Upper lobe of left lung (tissue), 6 donors: Measurements from ENCODE around the gene ADO. TPM values are rescaled to one million over a fixed set of nuclear protein-coding genes. Genes with fewer than 3 reads are reported as not detected.

Source experiments
- ATAC-seq, 2 donors: fragments of 200-7000 bp; cut with Tn5 transposase; one replicate each; pipeline ENCODE4 v1.9.1; 2022; ENCODE audit warnings: mild to moderate bottlenecking in 2 of 2, moderate library complexity in 2 of 2; ENCODE audit not compliant: low FRiP score in 2 of 2
- DNase-seq, 2 donors: peaks; one replicate each; pipeline ENCODE4 v3.0.0-alpha.2; 2019 to 2020
- H3K27ac ChIP-seq, 4 donors: fragments of 200-600 bp; sonication (generic); one replicate each; pipeline ENCODE4 v1.5.1; 2016 to 2019
- H3K27me3 ChIP-seq, 4 donors: fragments of 200-600 bp; sonication (generic); one replicate each; pipeline ENCODE4 v1.5.1; 2017 to 2019
- H3K36me3 ChIP-seq, 4 donors: fragments of 200-600 bp; sonication (generic); one replicate each; pipeline ENCODE4 v1.5.1; 2016 to 2019
- H3K4me1 ChIP-seq, 4 donors: fragments of 200-600 bp; sonication (generic); one replicate each; pipeline ENCODE4 v1.5.1; 2018 to 2019
- H3K4me3 ChIP-seq, 4 donors: fragments of 200-600 bp; sonication (generic); one replicate each; pipeline ENCODE4 v1.5.1; 2017 to 2019; ENCODE audit warnings: mild to moderate bottlenecking in 2 of 4, moderate library complexity in 1 of 4
- H3K9me3 ChIP-seq, 4 donors: fragments of 200-600 bp; sonication (generic); one replicate each; pipeline ENCODE4 v1.5.1; 2018 to 2019
- EP300 ChIP-seq, 4 donors: sonication (generic); formaldehyde crosslinking; IDR thresholded peaks; one replicate each; pipeline ENCODE4 v1.5.1; 2017; ENCODE audit warnings: antibody characterized with exemption in 4 of 4, control low read depth in 2 of 4
- POLR2A ChIP-seq, 4 donors: fragments of 450-650 bp; IDR thresholded peaks; one replicate each; pipeline ENCODE4 v1.5.1; 2016 to 2017; ENCODE audit warnings: antibody characterized with exemption in 4 of 4, mild to moderate bottlenecking in 2 of 4
- POLR2AphosphoS5 ChIP-seq, 2 donors: sonication (generic); formaldehyde crosslinking; IDR thresholded peaks; one replicate each; pipeline ENCODE4 v1.5.1; 2017; ENCODE audit warnings: antibody characterized with exemption in 2 of 2
- WGBS, 2 donors: methylation state at CpG; one replicate each; pipeline ENCODE4 v1.1.5; 2017 to 2018; 5-methylcytosine and 5-hydroxymethylcytosine counted together
- total RNA-seq, 6 donors: library from RNA; depleted of rRNA in 4 of 6; stranded (reverse); fragments of >200 nt in 4 of 6; gene quantifications; one replicate each; pipeline versions ENCODE4 v1.1.0 to v1.2.1, GENCODE V29; 2016 to 2021
- TF ChIP-seq, protein P1 (sequence below), 6 experiments: fragments of 450-650 bp in 4 of 6; fragments of 200-600 bp in 2 of 6; sonication (generic) in 2 of 6; IDR thresholded peaks; one replicate each; pipeline ENCODE4 v1.5.1; 2016 to 2019; ENCODE audit warnings: antibody characterized with exemption in 6 of 6
- donor health status: DM: no; HTN: no; CAD: no; lungs with moderate emphysema.
- donor health status: DM: no; HTN: yes; CAD: no; lungs with severe emphysema.

Gene ADO
- total RNA-seq, 6 donors from 2014 or later = 7.3 to 27.5 (median 19.2) TPM

DNA sequence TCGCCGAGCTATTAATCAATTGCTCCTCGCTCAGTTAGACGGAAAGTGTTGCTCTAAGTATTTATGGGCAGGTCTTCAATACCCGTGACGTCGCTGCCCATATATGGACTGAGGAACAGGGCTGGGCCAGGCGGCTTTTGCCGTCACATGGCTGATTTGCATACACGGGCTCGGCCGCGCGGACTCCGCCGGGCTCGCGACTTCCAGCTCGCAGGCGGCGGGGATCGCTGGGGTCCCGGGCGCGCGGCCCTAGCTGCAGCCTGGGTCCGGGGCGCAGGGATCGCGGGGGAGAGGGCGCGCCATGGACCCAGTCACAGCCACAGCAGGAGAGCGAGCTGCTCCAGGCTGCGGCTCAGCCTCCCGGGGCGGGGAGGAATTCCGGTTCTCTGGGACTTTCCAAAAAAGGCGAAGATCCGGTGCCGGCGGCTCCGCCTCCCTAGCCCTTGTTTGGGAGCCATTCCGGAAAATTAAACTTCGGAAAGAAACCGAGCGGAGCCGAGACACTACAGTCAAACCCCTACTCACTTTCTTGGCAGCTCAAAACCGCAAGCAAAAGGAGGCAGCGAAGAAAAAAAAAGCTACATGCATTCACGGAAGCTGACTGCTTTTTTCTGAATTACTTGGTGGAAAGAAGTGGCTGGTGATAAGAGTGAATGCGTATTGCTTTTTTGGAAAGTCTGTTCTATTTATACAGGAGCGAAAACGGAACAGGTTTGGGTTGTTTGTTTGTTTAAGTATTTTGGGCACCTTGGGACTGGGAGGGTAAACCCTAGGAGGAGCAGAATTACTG, 12.0 kb downstream of the ADO start, which contains the start of gene EGR2:
Gene EGR2 (minus strand): TSS at position 36 of the 790 bp plus-strand sequence. CDS start 337 bp downstream, outside the sequence.
- H3K9me3 ChIP-seq = no peaks in the 10 kb centered on the region
- H3K4me3 ChIP-seq = peak within 1 kb of the TSS; percentile 80 to 96 (median 90)
- no peaks in the 10 kb centered on the region for H3K36me3 ChIP-seq
- peaks cover 0 to 36% (median 28%) of the 10 kb centered on the region in 4 donors for H3K27me3 ChIP-seq
- peak; percentile 90 to 91 for ATAC-seq
- H3K27ac ChIP-seq = peak within 1 kb of the TSS; percentile 81 to 93 (median 89)
- H3K4me1 ChIP-seq = peaks cover 38 to 43% (median 42%) of the 10 kb centered on the region in 4 donors
- 0 to 1% methylated on average over 20 to 39 of the region's 53 CpGs for WGBS, 2 donors
- DNase-seq = peak; percentile 95 to 98
- TF ChIP-seq EP300 (IDR thresholded peaks at IDR 0.05) = no peak
- TF ChIP-seq, protein P1, sequence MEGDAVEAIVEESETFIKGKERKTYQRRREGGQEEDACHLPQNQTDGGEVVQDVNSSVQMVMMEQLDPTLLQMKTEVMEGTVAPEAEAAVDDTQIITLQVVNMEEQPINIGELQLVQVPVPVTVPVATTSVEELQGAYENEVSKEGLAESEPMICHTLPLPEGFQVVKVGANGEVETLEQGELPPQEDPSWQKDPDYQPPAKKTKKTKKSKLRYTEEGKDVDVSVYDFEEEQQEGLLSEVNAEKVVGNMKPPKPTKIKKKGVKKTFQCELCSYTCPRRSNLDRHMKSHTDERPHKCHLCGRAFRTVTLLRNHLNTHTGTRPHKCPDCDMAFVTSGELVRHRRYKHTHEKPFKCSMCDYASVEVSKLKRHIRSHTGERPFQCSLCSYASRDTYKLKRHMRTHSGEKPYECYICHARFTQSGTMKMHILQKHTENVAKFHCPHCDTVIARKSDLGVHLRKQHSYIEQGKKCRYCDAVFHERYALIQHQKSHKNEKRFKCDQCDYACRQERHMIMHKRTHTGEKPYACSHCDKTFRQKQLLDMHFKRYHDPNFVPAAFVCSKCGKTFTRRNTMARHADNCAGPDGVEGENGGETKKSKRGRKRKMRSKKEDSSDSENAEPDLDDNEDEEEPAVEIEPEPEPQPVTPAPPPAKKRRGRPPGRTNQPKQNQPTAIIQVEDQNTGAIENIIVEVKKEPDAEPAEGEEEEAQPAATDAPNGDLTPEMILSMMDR (IDR thresholded peaks at IDR 0.05) = no peak
- TF ChIP-seq POLR2AphosphoS5 (IDR thresholded peaks at IDR 0.05) = peak; percentile 17 to 30
- TF ChIP-seq POLR2A (IDR thresholded peaks at IDR 0.05) = peak in 1 of 4 donors; percentile 28

DNA sequence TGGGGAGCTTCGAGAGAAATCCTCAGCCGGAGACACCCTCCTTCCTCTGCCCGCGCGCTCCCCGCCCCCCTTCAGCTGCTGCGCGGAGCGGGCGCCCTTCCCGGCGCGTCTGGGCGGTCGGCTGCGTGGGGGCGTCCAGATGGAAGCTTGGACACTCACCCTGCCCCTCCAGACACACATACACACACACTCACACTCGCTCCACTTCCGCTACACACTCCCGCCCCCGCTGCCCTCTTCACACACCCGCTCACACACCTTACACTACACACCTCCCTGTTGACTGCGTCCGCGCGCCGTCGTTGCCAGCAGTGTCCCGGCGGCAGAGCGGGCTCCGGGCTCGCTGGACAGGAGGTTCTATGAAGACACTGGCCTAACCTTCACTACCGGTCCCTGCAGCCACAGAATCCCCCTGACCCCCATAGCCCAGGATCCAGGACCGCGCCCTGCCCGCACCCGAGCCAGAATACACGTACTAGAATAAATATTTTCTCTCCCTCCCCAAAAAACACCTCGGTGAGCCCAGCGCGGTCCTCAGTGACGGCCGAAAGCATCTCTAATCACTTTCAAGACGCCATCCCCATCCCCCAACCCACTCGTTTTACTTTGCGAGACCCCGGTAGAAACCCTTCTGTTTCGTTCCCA, 12.7 kb downstream of the ADO start:
- WGBS, 2 donors = 1 to 3% methylated on average over 35 to 38 of the region's 49 CpGs
- peak; percentile 62 to 64 for ATAC-seq
- Histone ChIP-seq H3K36me3 (no peaks in the 10 kb centered on the region), H3K27me3 (peaks cover 0 to 36% (median 28%) of the 10 kb centered on the region in 4 donors), H3K4me1 (peaks cover 38 to 43% (median 42%) of the 10 kb centered on the region in 4 donors), H3K4me3 (peak overlapping the region; percentile 80 to 96 (median 90)), H3K27ac (peak overlapping the region; percentile 81 to 93 (median 89)), H3K9me3 (no peaks in the 10 kb centered on the region)
- peak; percentile 46 to 92 for DNase-seq
- no peak for TF ChIP-seq POLR2AphosphoS5 (IDR thresholded peaks at IDR 0.05)
- no peak for TF ChIP-seq EP300 (IDR thresholded peaks at IDR 0.05)
- TF ChIP-seq, protein P1 (IDR thresholded peaks at IDR 0.05) = peak in 1 of 6 experiments; percentile 20
- TF ChIP-seq POLR2A (IDR thresholded peaks at IDR 0.05) = no peak

DNA sequence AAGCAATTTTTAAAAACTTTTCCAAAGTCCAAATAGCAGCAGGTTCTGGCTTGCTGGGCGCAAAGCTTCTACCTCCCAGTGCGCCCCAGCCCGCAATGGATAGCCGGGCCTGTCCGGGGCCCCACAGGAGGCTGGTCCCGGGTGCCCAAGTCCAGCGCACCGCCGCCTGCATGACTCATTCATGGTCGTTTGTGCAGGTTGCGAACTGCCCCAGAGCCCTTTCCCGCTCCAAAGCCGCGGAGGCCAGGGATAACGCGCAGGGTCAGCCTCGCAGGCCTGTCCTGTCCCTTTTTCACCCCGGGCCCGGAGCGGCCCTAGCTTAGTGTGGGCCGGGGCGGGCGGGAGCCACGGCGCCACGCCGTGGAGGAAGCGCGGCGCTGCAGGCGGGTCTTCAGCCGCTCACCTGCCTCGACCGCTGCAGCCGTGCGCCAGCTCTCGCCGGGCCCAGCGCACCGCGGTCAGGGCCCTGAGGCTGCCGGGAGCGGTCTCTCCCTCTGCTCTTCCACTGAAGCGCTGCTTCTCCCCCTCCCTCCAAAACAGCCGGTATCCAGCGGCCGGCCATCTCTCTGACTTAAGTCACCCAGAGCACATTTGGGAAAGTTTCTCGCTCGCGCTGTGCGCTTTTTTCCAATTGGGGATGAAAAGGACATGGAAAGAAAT, 13.4 kb downstream of the ADO start:
- Histone ChIP-seq H3K9me3 (no peaks in the 10 kb centered on the region), H3K27me3 (peaks cover 0 to 36% (median 28%) of the 10 kb centered on the region in 4 donors), H3K36me3 (no peaks in the 10 kb centered on the region), H3K4me1 (peaks cover 38 to 43% (median 42%) of the 10 kb centered on the region in 4 donors), H3K4me3 (peak overlapping the region; percentile 80 to 96 (median 90)), H3K27ac (peak overlapping the region in 3 of 4 donors; percentile 81 to 93 (median 90))
- ATAC-seq (peak; percentile 76 to 87), DNase-seq (peak; percentile 80 to 94)
- TF ChIP-seq POLR2AphosphoS5 (IDR thresholded peaks at IDR 0.05) = peak; percentile 22 to 28
- TF ChIP-seq, protein P1 (IDR thresholded peaks at IDR 0.05) = peak; percentile 83 to 94 (median 92)
- TF ChIP-seq POLR2A (IDR thresholded peaks at IDR 0.05) = no peak
- no peak for TF ChIP-seq EP300 (IDR thresholded peaks at IDR 0.05)
- 1 to 2% methylated on average over 32 to 33 of the region's 51 CpGs for WGBS, 2 donors

DNA sequence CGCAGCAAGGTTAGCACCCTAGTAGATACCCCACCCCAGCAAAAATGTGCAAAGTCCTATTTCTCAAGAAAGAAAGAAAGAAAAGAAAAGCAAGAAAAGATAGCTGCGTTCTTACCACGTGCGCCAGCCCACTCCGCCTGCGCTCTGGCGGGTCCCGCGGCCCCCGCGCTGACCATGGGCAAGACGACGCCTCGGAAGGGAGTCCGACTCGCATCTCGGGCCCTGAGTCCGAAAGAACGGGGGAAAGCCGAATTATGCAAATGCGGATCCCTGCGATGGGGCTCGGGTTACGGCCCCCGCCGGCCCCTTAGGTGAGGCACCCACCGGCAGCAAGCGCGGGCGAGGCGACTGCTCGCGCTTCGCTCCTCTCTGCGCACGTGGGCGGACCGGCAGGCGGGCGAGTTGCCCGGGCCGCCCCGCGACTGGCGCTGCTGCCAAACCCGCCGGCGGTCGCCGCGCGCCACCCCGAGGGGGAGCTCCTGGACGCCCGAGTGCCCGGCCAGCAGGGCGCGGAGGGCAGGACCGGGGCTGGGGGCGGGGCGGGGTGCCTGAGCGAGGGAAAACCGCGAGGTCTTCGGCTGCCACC, 14.0 kb downstream of the ADO start:
- TF ChIP-seq, protein P1 (IDR thresholded peaks at IDR 0.05) = peak in 2 of 6 experiments; percentile 21 to 26
- TF ChIP-seq POLR2AphosphoS5 (IDR thresholded peaks at IDR 0.05) = no peak
- Histone ChIP-seq H3K36me3 (no peaks in the 10 kb centered on the region), H3K4me3 (peak overlapping the region; percentile 80 to 96 (median 90)), H3K27ac (no peak overlapping the region), H3K9me3 (no peaks in the 10 kb centered on the region), H3K27me3 (peaks cover 0 to 35% (median 27%) of the 10 kb centered on the region in 4 donors), H3K4me1 (peaks cover 38 to 43% (median 42%) of the 10 kb centered on the region in 4 donors)
- DNase-seq (peak in 1 of 2 donors; percentile 94), ATAC-seq (peak in 1 of 2 donors; percentile 2)
- WGBS, 2 donors = 6% methylated on average over 30 to 59 of the region's 65 CpGs
